Upper lobe of left lung (tissue), 6 donors: ENCODE measurements around the gene RMRP. TPM values are rescaled to one million over a fixed set of nuclear protein-coding genes. Genes with fewer than 3 reads are reported as not detected.
A peak's percentile ranks its signal among the peaks of the same experiment; 100 is the strongest.
"Not testable (repeated sequence)": the region's sequence is repeated elsewhere in the genome, so short reads cannot be mapped to it uniquely, and the experiment has no call there.

ENCODE experiments used
- ATAC-seq, 2 donors: fragments of 200-7000 bp; cut with Tn5 transposase; one replicate each; pipeline ENCODE4 v1.9.1; 2022; ENCODE audit warnings: mild to moderate bottlenecking in 2 of 2, moderate library complexity in 2 of 2; ENCODE audit not compliant: low FRiP score in 2 of 2
- DNase-seq, 2 donors: peaks; one replicate each; pipeline ENCODE4 v3.0.0-alpha.2; 2019 to 2020
- H3K27ac ChIP-seq, 4 donors: fragments of 200-600 bp; sonication (generic); one replicate each; pipeline ENCODE4 v1.5.1; 2016 to 2019
- H3K27me3 ChIP-seq, 4 donors: fragments of 200-600 bp; sonication (generic); one replicate each; pipeline ENCODE4 v1.5.1; 2017 to 2019
- H3K36me3 ChIP-seq, 4 donors: fragments of 200-600 bp; sonication (generic); one replicate each; pipeline ENCODE4 v1.5.1; 2016 to 2019
- H3K4me1 ChIP-seq, 4 donors: fragments of 200-600 bp; sonication (generic); one replicate each; pipeline ENCODE4 v1.5.1; 2018 to 2019
- H3K4me3 ChIP-seq, 4 donors: fragments of 200-600 bp; sonication (generic); one replicate each; pipeline ENCODE4 v1.5.1; 2017 to 2019; ENCODE audit warnings: mild to moderate bottlenecking in 2 of 4, moderate library complexity in 1 of 4
- H3K9me3 ChIP-seq, 4 donors: fragments of 200-600 bp; sonication (generic); one replicate each; pipeline ENCODE4 v1.5.1; 2018 to 2019
- CTCF ChIP-seq, 6 experiments: fragments of 450-650 bp in 4 of 6; fragments of 200-600 bp in 2 of 6; sonication (generic) in 2 of 6; IDR thresholded peaks; one replicate each; pipeline ENCODE4 v1.5.1; 2016 to 2019; ENCODE audit warnings: antibody characterized with exemption in 6 of 6
- EP300 ChIP-seq, 4 donors: sonication (generic); formaldehyde crosslinking; IDR thresholded peaks; one replicate each; pipeline ENCODE4 v1.5.1; 2017; ENCODE audit warnings: antibody characterized with exemption in 4 of 4, control low read depth in 2 of 4
- POLR2A ChIP-seq, 4 donors: fragments of 450-650 bp; IDR thresholded peaks; one replicate each; pipeline ENCODE4 v1.5.1; 2016 to 2017; ENCODE audit warnings: antibody characterized with exemption in 4 of 4, mild to moderate bottlenecking in 2 of 4
- POLR2AphosphoS5 ChIP-seq, 2 donors: sonication (generic); formaldehyde crosslinking; IDR thresholded peaks; one replicate each; pipeline ENCODE4 v1.5.1; 2017; ENCODE audit warnings: antibody characterized with exemption in 2 of 2
- WGBS, 2 donors: methylation state at CpG; one replicate each; pipeline ENCODE4 v1.1.5; 2017 to 2018; 5-methylcytosine and 5-hydroxymethylcytosine counted together
- total RNA-seq, 6 donors: library from RNA; depleted of rRNA in 4 of 6; stranded (reverse); fragments of >200 nt in 4 of 6; gene quantifications; one replicate each; pipeline versions ENCODE4 v1.1.0 to v1.2.1, GENCODE V29; 2016 to 2021
- donor health status: DM: no; HTN: no; CAD: no; lungs with moderate emphysema.
- donor health status: DM: no; HTN: yes; CAD: no; lungs with severe emphysema.

RMRP gene
- total RNA-seq, 6 donors from 2014 or later = 886 to 22,003 (median 3,451) TPM

GRCh38 chr9:35639631-35640030 lies 18.2 kb downstream of the RMRP start:
- WGBS, 2 donors = 80 to 86% methylated on average over 1 of the region's 1 CpG
- Histone ChIP-seq H3K36me3 (no peaks in the 10 kb centered on the region), H3K27me3 (no peaks in the 10 kb centered on the region), H3K9me3 (no peaks in the 10 kb centered on the region), H3K27ac (no peak overlapping the region), H3K4me3 (no peak overlapping the region), H3K4me1 (peaks cover 4 to 16% (median 14%) of the 10 kb centered on the region in 4 donors)
- DNase-seq (no peak), ATAC-seq (no peak)
- TF ChIP-seq POLR2AphosphoS5 (IDR thresholded peaks at IDR 0.05) = no peak
- TF ChIP-seq CTCF (IDR thresholded peaks at IDR 0.05) = no peak
- no peak for TF ChIP-seq POLR2A (IDR thresholded peaks at IDR 0.05)
- no peak for TF ChIP-seq EP300 (IDR thresholded peaks at IDR 0.05)

- 36 to 58% methylated on average over 1 of the region's 1 CpG for WGBS, 2 donors
- H3K9me3 ChIP-seq, H3K4me3 ChIP-seq, ATAC-seq, DNase-seq, H3K27ac ChIP-seq, H3K27me3 ChIP-seq, H3K36me3 ChIP-seq: not testable (repeated sequence)
- peaks cover 4 to 16% (median 14%) of the 10 kb centered on the region in 4 donors for H3K4me1 ChIP-seq
Observed at GRCh38 chr9:35639225-35639624, 18.6 kb downstream of the RMRP start.

GRCh38 chr9:35638751-35639150 lies 19.1 kb downstream of the RMRP start:
- WGBS, 2 donors = 76% methylated on average over 6 to 8 of the region's 8 CpGs
- H3K4me3 ChIP-seq, H3K27ac ChIP-seq, ATAC-seq, H3K9me3 ChIP-seq, H3K36me3 ChIP-seq, H3K27me3 ChIP-seq, DNase-seq: not testable (repeated sequence)
- peaks cover 4 to 16% (median 14%) of the 10 kb centered on the region in 4 donors for H3K4me1 ChIP-seq

GRCh38 chr9:35637427-35637955 lies 20.3 kb downstream of the RMRP start:
- not testable (repeated sequence) for H3K27ac ChIP-seq, H3K36me3 ChIP-seq, DNase-seq, H3K27me3 ChIP-seq, H3K9me3 ChIP-seq, H3K4me3 ChIP-seq, ATAC-seq
- 93 to 97% methylated on average over 9 of the region's 9 CpGs for WGBS, 2 donors
- H3K4me1 ChIP-seq = peaks cover 4 to 16% (median 14%) of the 10 kb centered on the region in 4 donors

- not testable (repeated sequence) for DNase-seq, H3K4me3 ChIP-seq, ATAC-seq, H3K9me3 ChIP-seq, H3K27me3 ChIP-seq, H3K36me3 ChIP-seq
- 81 to 93% methylated on average over 6 of the region's 6 CpGs for WGBS, 2 donors
- H3K4me1 ChIP-seq = peaks cover 4 to 16% (median 14%) of the 10 kb centered on the region in 4 donors
- peak overlapping the region in 2 of 4 donors; percentile 72 for H3K27ac ChIP-seq
Observed at GRCh38 chr9:35636877-35637246, 21.0 kb downstream of the RMRP start.

- TF ChIP-seq EP300 (IDR thresholded peaks at IDR 0.05) = no peak
- TF ChIP-seq POLR2A (IDR thresholded peaks at IDR 0.05) = peak in 1 of 4 donors; percentile 38
- 62 to 73% methylated on average over 9 of the region's 9 CpGs for WGBS, 2 donors
- H3K4me3 ChIP-seq = no peak overlapping the region
- ATAC-seq = peak in 1 of 2 donors; percentile 64
- no peaks in the 10 kb centered on the region for H3K27me3 ChIP-seq
- no peak for DNase-seq
- peak overlapping the region; percentile 24 to 72 (median 52) for H3K27ac ChIP-seq
- H3K4me1 ChIP-seq = peaks cover 4 to 16% (median 14%) of the 10 kb centered on the region in 4 donors
- no peaks in the 10 kb centered on the region for H3K9me3 ChIP-seq
- no peaks in the 10 kb centered on the region for H3K36me3 ChIP-seq
Observed at GRCh38 chr9:35636135-35636876, 21.5 kb downstream of the RMRP start.

- DNase-seq (no peak), ATAC-seq (no peak)
- peaks cover 4 to 16% (median 14%) of the 10 kb centered on the region in 4 donors for H3K4me1 ChIP-seq
- no peaks in the 10 kb centered on the region for H3K36me3 ChIP-seq
- H3K4me3 ChIP-seq = no peak overlapping the region
- no peak for TF ChIP-seq POLR2AphosphoS5 (IDR thresholded peaks at IDR 0.05)
- TF ChIP-seq POLR2A (IDR thresholded peaks at IDR 0.05) = no peak
- TF ChIP-seq EP300 (IDR thresholded peaks at IDR 0.05) = no peak
- TF ChIP-seq CTCF (IDR thresholded peaks at IDR 0.05) = no peak
- H3K27ac ChIP-seq = peak overlapping the region; percentile 24 to 72 (median 52)
- H3K27me3 ChIP-seq = no peaks in the 10 kb centered on the region
- H3K9me3 ChIP-seq = no peaks in the 10 kb centered on the region
Observed at GRCh38 chr9:35635730-35636129, 22.1 kb downstream of the RMRP start.
